Prostate gland (tissue), 2 donors: Measurements from ENCODE around the gene GPS1. TPM values are rescaled to one million over a fixed set of nuclear protein-coding genes. Genes with fewer than 3 reads are reported as not detected.

ENCODE experiments used
- DNase-seq: peaks from one replicate; pipeline ENCODE4 v3.0.0-alpha.2; 2019; ENCODE audit warnings: low spot score
- H3K27ac ChIP-seq, 2 donors: fragments of 200-600 bp; sonication (generic); 2 replicates each; pipeline ENCODE4 v1.5.1; 2017 to 2019
- H3K27me3 ChIP-seq: fragments of 200-600 bp; sonication (generic); replicated peaks from 2 replicates; pipeline ENCODE4 v1.5.1; 2019; ENCODE audit not compliant: insufficient read depth
- H3K36me3 ChIP-seq, 2 donors: fragments of 200-600 bp; sonication (generic); 1 replicate in 1 of 2; 2 replicates in 1 of 2; pipeline versions ENCODE4 v1.5.1 to v1.8.1; 2017 to 2019
- H3K4me1 ChIP-seq: fragments of 200-600 bp; sonication (generic); replicated peaks from 2 replicates; pipeline ENCODE4 v1.5.1; 2019
- H3K4me3 ChIP-seq, 2 donors: fragments of 200-600 bp; sonication (generic); 2 replicates each; pipeline ENCODE4 v1.5.1; 2017 to 2019
- H3K9me3 ChIP-seq: fragments of 200-600 bp; sonication (generic); 2 replicates; pipeline ENCODE4 v1.5.1; 2017
- POLR2A ChIP-seq: fragments of 450-650 bp; IDR thresholded peaks from one replicate; pipeline ENCODE4 v1.6.1; 2016; ENCODE audit warnings: antibody characterized with exemption, mild to moderate bottlenecking
- POLR2AphosphoS5 ChIP-seq: sonication (generic); formaldehyde crosslinking; IDR thresholded peaks from one replicate; pipeline ENCODE4 v1.6.1; 2017; ENCODE audit warnings: antibody characterized with exemption
- WGBS: methylation state at CpG from one replicate; pipeline ENCODE4 v1.1.5; 2018; 5-methylcytosine and 5-hydroxymethylcytosine counted together
- intact Hi-C: fragments of 100-400 bp; cut with DNase I; formaldehyde crosslinking; loops from one replicate; pipeline ENCODE4 v1.14.2; 2022
- total RNA-seq, 2 donors: library from RNA; depleted of rRNA; stranded (reverse); fragments of >200 nt; gene quantifications; one replicate each; pipeline ENCODE4 v1.1.0, GENCODE V29; 2016
- TF ChIP-seq, protein P1 (sequence below), 4 experiments: fragments of 200-600 bp in 2 of 4; fragments of 450-650 bp in 2 of 4; sonication (generic) in 2 of 4; IDR thresholded peaks; 1 replicate in 3 of 4; 2 replicates in 1 of 4; pipeline ENCODE4 v1.5.1; 2016 to 2019; ENCODE audit warnings: antibody characterized with exemption in 4 of 4, mild to moderate bottlenecking in 2 of 4, moderate library complexity in 2 of 4

The GPS1 gene
- total RNA-seq, 2 donors from 2014 or later = 163 to 182 TPM

DNA sequence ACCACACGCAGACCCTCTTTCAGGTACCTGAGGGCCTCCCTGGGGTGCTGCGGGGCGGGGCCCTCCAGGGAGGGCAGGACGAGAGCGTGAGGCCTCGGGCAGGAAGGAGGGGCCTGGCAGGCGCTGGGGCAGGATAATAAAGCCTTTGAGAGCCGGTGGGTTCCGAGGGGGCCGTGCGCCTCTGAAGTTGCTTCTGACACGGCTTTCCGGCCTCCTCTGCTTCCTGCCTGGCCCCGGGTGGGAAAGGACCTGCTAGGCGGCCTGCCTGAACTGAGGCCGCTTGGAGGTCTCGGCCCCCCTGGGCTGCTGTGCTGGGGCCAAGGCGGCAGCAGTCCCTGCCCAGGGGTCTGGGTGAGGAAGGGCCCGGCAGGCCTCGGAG is 39.4 kb upstream of the GPS1 start:
- Histone ChIP-seq H3K4me1 (no peaks in the 10 kb centered on the region), H3K27ac (peak overlapping the region in 1 of 2 donors; percentile 48), H3K9me3 (no peaks in the 10 kb centered on the region), H3K27me3 (no peaks in the 10 kb centered on the region), H3K4me3 (no peak overlapping the region), H3K36me3 (no peaks in the 10 kb centered on the region)
- no peak for DNase-seq
- WGBS = 83% methylated on average over 10 of the region's 20 CpGs
- intact Hi-C loops = no loop called here
- TF ChIP-seq POLR2AphosphoS5 = no peak
- TF ChIP-seq, protein P1, sequence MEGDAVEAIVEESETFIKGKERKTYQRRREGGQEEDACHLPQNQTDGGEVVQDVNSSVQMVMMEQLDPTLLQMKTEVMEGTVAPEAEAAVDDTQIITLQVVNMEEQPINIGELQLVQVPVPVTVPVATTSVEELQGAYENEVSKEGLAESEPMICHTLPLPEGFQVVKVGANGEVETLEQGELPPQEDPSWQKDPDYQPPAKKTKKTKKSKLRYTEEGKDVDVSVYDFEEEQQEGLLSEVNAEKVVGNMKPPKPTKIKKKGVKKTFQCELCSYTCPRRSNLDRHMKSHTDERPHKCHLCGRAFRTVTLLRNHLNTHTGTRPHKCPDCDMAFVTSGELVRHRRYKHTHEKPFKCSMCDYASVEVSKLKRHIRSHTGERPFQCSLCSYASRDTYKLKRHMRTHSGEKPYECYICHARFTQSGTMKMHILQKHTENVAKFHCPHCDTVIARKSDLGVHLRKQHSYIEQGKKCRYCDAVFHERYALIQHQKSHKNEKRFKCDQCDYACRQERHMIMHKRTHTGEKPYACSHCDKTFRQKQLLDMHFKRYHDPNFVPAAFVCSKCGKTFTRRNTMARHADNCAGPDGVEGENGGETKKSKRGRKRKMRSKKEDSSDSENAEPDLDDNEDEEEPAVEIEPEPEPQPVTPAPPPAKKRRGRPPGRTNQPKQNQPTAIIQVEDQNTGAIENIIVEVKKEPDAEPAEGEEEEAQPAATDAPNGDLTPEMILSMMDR (IDR thresholded peaks at IDR 0.05) = no peak
- no peak for TF ChIP-seq POLR2A

DNA sequence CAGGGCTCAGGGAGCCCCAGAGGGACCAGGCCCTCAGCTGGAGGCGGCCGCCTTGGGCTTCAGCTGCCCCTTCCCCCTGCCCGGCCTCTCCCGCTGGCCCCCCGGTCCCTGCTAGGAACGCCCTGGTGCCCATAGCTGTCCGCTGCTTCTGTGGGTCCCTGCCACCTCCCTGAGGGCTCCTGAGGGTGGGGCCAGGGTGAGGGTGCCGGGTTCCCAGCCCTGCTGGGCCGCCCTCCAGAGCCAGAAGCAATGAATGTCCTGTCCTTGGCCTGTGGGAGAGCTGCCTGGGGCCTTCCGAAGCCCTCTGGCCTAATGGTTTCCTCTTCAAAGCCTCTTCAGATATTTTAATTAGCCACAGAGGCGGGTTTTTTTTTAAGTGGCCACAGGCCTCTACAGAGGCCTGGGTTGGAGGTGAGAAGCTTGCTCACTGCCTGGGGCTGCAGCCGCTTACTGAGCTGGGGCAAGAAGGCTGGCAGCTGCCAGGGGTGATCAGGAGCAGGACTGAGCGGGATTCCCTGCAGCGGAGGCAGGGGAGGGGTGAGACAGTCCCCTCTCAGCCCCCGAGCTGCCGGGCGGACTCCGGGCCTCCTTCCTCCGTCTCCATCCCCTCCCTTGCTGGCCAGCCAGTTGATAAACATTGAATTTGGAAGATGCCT is 38.9 kb upstream of the GPS1 start:
- H3K4me1 ChIP-seq = no peaks in the 10 kb centered on the region
- H3K4me3 ChIP-seq = no peak overlapping the region
- H3K36me3 ChIP-seq = no peaks in the 10 kb centered on the region
- TF ChIP-seq, protein P1 (IDR thresholded peaks at IDR 0.05) = no peak
- TF ChIP-seq POLR2A = no peak
- TF ChIP-seq POLR2AphosphoS5 = no peak
- no peaks in the 10 kb centered on the region for H3K27me3 ChIP-seq
- peak overlapping the region; percentile 42 to 48 for H3K27ac ChIP-seq
- WGBS = 63% methylated on average over 17 of the region's 19 CpGs
- DNase-seq = no peak
- intact Hi-C loops = no loop called here
- no peaks in the 10 kb centered on the region for H3K9me3 ChIP-seq

DNA sequence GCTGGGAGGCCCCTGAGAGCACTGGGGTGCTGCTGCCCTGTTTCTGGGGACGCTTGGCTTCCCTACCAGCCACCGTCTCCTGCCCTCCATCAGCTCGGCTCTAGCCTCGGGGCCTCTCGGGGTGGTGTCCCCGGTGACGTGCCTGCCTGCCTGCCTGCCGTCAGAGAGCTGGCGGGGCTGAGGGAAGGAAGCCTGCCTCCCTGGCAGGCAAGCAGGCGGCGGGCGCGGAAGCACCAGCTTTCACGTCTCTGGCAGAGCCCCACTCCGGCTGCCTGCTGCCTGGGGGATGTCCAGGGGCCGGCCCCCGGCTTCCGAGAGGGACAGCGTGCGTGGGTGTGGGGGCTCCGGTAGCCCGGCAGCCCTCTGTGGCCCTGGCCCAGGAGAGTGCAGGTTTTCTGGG is 38.4 kb upstream of the GPS1 start:
- no peaks in the 10 kb centered on the region for H3K9me3 ChIP-seq
- DNase-seq = no peak
- H3K27ac ChIP-seq = peak overlapping the region; percentile 42 to 48
- no peaks in the 10 kb centered on the region for H3K4me1 ChIP-seq
- no peaks in the 10 kb centered on the region for H3K36me3 ChIP-seq
- H3K27me3 ChIP-seq = no peaks in the 10 kb centered on the region
- H3K4me3 ChIP-seq = no peak overlapping the region
- TF ChIP-seq POLR2A (no peak), POLR2AphosphoS5 (no peak)
- TF ChIP-seq, protein P1 (IDR thresholded peaks at IDR 0.05) = no peak
- 31% methylated on average over 18 of the region's 22 CpGs for WGBS
- intact Hi-C loops = no loop called here

DNA sequence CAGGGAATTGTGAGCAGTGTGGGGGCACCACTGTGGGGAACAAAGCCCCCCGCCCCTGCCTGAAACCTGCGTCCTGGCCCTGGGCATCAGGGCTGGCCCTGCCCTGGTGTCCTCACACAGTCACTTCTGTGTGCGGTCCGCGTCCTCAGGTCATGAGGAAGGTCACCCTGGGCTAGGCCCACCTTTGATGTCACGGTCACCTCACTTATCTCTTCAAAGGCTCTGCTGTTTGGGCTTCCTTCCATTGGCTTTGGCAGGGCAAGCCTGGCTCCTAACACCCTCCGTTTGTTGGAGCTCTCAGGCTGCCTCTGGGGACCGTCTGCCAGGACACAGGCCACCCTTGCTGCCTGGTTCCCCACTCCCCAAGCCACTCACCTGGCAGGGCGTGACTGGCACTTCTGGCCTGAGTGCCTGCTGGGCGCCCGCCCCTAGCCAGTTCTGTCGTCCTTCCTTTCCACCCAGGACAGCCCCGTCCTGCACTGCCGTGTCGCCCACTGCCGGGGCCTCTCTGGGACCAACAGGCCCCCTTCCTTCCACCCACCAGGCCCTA is 37.9 kb upstream of the GPS1 start:
- H3K27me3 ChIP-seq = no peaks in the 10 kb centered on the region
- H3K4me1 ChIP-seq = no peaks in the 10 kb centered on the region
- intact Hi-C loops = no loop called here
- no peaks in the 10 kb centered on the region for H3K9me3 ChIP-seq
- H3K27ac ChIP-seq = peak overlapping the region in 1 of 2 donors; percentile 48
- DNase-seq = no peak
- 79% methylated on average over 16 of the region's 16 CpGs for WGBS
- H3K36me3 ChIP-seq = no peaks in the 10 kb centered on the region
- H3K4me3 ChIP-seq = no peak overlapping the region
- TF ChIP-seq POLR2AphosphoS5 = no peak
- TF ChIP-seq, protein P1 (IDR thresholded peaks at IDR 0.05) = no peak
- no peak for TF ChIP-seq POLR2A

DNA sequence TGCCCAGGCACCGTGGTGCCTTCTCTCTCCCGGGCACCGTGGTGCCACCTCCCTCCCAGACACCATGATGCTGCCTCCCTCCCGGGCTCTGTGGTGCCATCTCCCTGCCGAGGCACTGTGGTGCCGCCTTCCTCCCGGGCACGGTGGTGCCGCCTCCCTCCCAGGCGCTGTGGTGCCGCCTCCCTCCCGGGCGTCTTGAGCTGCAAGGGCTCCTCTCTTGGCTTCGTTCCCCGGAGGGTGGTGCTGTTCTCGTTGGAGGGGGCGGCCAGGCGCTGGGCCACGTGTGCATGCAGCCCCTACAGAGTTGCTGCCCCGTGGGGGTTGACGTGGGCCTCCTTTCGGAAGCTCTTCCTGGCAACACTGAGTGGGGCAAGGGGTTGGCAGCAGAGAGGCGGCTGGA is 37.3 kb upstream of the GPS1 start:
- no peaks in the 10 kb centered on the region for H3K36me3 ChIP-seq
- no peak overlapping the region for H3K4me3 ChIP-seq
- no peak overlapping the region for H3K27ac ChIP-seq
- DNase-seq = no peak
- no peaks in the 10 kb centered on the region for H3K4me1 ChIP-seq
- H3K9me3 ChIP-seq = no peaks in the 10 kb centered on the region
- intact Hi-C loops = no loop called here
- no peaks in the 10 kb centered on the region for H3K27me3 ChIP-seq
- WGBS = 50% methylated on average over 22 of the region's 23 CpGs
- TF ChIP-seq, protein P1 (IDR thresholded peaks at IDR 0.05) = no peak
- TF ChIP-seq POLR2A (no peak), POLR2AphosphoS5 (no peak)
